Neural progenitor cell (in vitro differentiated cells): ENCODE measurements around the gene NUAK1. TPM values are rescaled to one million over a fixed set of nuclear protein-coding genes. Genes with fewer than 3 reads are reported as not detected.
A peak's percentile ranks its signal among the peaks of the same experiment; 100 is the strongest.

Experiments used
- DNase-seq: peaks from one replicate; pipeline ENCODE4 v3.0.0-alpha.2; 2016; ENCODE audit warnings: low spot score
- H2AFZ ChIP-seq: fragments of 200-600 bp; sonication (generic); replicated peaks from 2 replicates; pipeline ENCODE4 v1.6.1; 2016; ENCODE audit warnings: antibody characterized with exemption
- H3F3A ChIP-seq: fragments of 200-600 bp; sonication (generic); 2 replicates; pipeline ENCODE4 v1.6.1; 2016; ENCODE audit warnings: antibody characterized with exemption, low read depth
- H3K27ac ChIP-seq: fragments of 200-600 bp; sonication (generic); 2 replicates; pipeline ENCODE4 v1.5.1; 2016; ENCODE audit warnings: mild to moderate bottlenecking
- H3K27me3 ChIP-seq: fragments of 200-600 bp; sonication (generic); 2 replicates; pipeline ENCODE4 v1.6.1; 2016; ENCODE audit warnings: mild to moderate bottlenecking, moderate library complexity
- H3K36me3 ChIP-seq: fragments of 200-600 bp; sonication (generic); 2 replicates; pipeline ENCODE4 v1.5.1; 2016
- H3K4me1 ChIP-seq: fragments of 200-600 bp; sonication (generic); 2 replicates; pipeline ENCODE4 v1.6.1; 2016; ENCODE audit warnings: mixed run types
- H3K4me2 ChIP-seq: fragments of 200-600 bp; sonication (generic); 2 replicates; pipeline ENCODE4 v1.6.1; 2016
- H3K4me3 ChIP-seq: fragments of 200-600 bp; sonication (generic); 2 replicates; pipeline ENCODE4 v1.5.1; 2016
- H3K79me2 ChIP-seq: fragments of 200-600 bp; sonication (generic); 2 replicates; pipeline ENCODE4 v1.6.1; 2016; ENCODE audit warnings: low read depth
- H3K9ac ChIP-seq: fragments of 200-600 bp; sonication (generic); 2 replicates; pipeline ENCODE4 v1.6.1; 2016
- H3K9me3 ChIP-seq: fragments of 200-600 bp; sonication (generic); 2 replicates; pipeline ENCODE4 v1.5.1; 2016; ENCODE audit warnings: low read depth
- H4K20me1 ChIP-seq: fragments of 200-600 bp; sonication (generic); 2 replicates; pipeline ENCODE4 v1.6.1; 2016; ENCODE audit warnings: low read depth
- H3K27ac Mint-ChIP-seq: 3 replicates; pipeline ENCODE4 v1.8.0; 2021; ENCODE audit warnings: mixed read lengths
- H3K27me3 Mint-ChIP-seq: 2 replicates; pipeline ENCODE4 v1.8.0; 2022; ENCODE audit warnings: low read depth, mild to moderate bottlenecking, inconsistent platforms, moderate library complexity, mixed read lengths; ENCODE audit not compliant: insufficient read depth
- H3K36me3 Mint-ChIP-seq: 3 replicates; pipeline ENCODE4 v1.8.0; 2021; ENCODE audit warnings: mixed read lengths
- H3K4me1 Mint-ChIP-seq: 3 replicates; pipeline ENCODE4 v1.8.0; 2021; ENCODE audit warnings: mixed read lengths
- H3K4me3 Mint-ChIP-seq: 3 replicates; pipeline ENCODE4 v1.8.0; 2021; ENCODE audit warnings: mild to moderate bottlenecking, moderate library complexity, mixed read lengths
- H3K9me3 Mint-ChIP-seq: 3 replicates; pipeline ENCODE4 v1.8.0; 2020; ENCODE audit warnings: mixed read lengths
- EZH2 ChIP-seq: fragments of 200-600 bp; sonication (generic); IDR thresholded peaks from 2 replicates; pipeline ENCODE4 v1.6.1; 2017; ENCODE audit warnings: antibody characterized with exemption, mild to moderate bottlenecking, moderate library complexity
- EZH2phosphoT487 ChIP-seq: fragments of 200-600 bp; sonication (generic); IDR thresholded peaks from 2 replicates; pipeline ENCODE4 v1.6.1; 2017; ENCODE audit warnings: antibody characterized with exemption
- total RNA-seq: library from RNA; depleted of rRNA; stranded (reverse); fragments of >200 nt; gene quantifications from 2 replicates; pipeline ENCODE4 v1.2.3, GENCODE V29; 2015; ENCODE audit warnings: low replicate concordance
- TF ChIP-seq, protein P1 (sequence below): fragments of 200-600 bp; sonication (generic); IDR thresholded peaks from 2 replicates; pipeline ENCODE4 v1.5.1; 2017; ENCODE audit warnings: antibody characterized with exemption, mild to moderate bottlenecking

Gene NUAK1
- total RNA-seq, 1 donor from 2014 or later = 18.8 TPM

- DNase-seq = no peak
- no peak overlapping the region for H3K4me2 ChIP-seq
- no peak overlapping the region for H3K27ac Mint-ChIP-seq
- H3K4me1 ChIP-seq = peaks cover 39% of the 10 kb centered on the region
- TF ChIP-seq, protein P1, sequence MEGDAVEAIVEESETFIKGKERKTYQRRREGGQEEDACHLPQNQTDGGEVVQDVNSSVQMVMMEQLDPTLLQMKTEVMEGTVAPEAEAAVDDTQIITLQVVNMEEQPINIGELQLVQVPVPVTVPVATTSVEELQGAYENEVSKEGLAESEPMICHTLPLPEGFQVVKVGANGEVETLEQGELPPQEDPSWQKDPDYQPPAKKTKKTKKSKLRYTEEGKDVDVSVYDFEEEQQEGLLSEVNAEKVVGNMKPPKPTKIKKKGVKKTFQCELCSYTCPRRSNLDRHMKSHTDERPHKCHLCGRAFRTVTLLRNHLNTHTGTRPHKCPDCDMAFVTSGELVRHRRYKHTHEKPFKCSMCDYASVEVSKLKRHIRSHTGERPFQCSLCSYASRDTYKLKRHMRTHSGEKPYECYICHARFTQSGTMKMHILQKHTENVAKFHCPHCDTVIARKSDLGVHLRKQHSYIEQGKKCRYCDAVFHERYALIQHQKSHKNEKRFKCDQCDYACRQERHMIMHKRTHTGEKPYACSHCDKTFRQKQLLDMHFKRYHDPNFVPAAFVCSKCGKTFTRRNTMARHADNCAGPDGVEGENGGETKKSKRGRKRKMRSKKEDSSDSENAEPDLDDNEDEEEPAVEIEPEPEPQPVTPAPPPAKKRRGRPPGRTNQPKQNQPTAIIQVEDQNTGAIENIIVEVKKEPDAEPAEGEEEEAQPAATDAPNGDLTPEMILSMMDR = no peak
- TF ChIP-seq EZH2 = no peak
- TF ChIP-seq EZH2phosphoT487 = no peak
- no peaks in the 10 kb centered on the region for H3K9me3 ChIP-seq
- no peak overlapping the region for H3K4me3 ChIP-seq
- no peak overlapping the region for H3K9ac ChIP-seq
- no peaks in the 10 kb centered on the region for H3K9me3 Mint-ChIP-seq
- H3K36me3 Mint-ChIP-seq = peaks cover 8% of the 10 kb centered on the region
- H3K27ac ChIP-seq = no peak overlapping the region
- H3K79me2 ChIP-seq = peaks cover 74% of the 10 kb centered on the region
- H3K4me3 Mint-ChIP-seq = peak overlapping the region; percentile 99
- H2AFZ ChIP-seq = no peak overlapping the region
- peaks cover 77% of the 10 kb centered on the region for H3K4me1 Mint-ChIP-seq
- H3F3A ChIP-seq = peaks cover 14% of the 10 kb centered on the region
- no peaks in the 10 kb centered on the region for H3K36me3 ChIP-seq
- peaks cover 3% of the 10 kb centered on the region for H3K27me3 Mint-ChIP-seq
- peaks cover 17% of the 10 kb centered on the region for H3K27me3 ChIP-seq
- peaks cover 68% of the 10 kb centered on the region for H4K20me1 ChIP-seq
Observed at GRCh38 chr12:106134294-106134949, 4.3 kb downstream of the NUAK1 start.

- Histone ChIP-seq H3K36me3 (no peaks in the 10 kb centered on the region), H3K79me2 (peaks cover 73% of the 10 kb centered on the region), H3K9ac (no peak overlapping the region), H3K27me3 (peaks cover 17% of the 10 kb centered on the region), H4K20me1 (peaks cover 78% of the 10 kb centered on the region), H2AFZ (no peak overlapping the region), H3K4me1 (peaks cover 49% of the 10 kb centered on the region), H3K27ac (no peak overlapping the region), H3F3A (peaks cover 19% of the 10 kb centered on the region), H3K4me3 (no peak overlapping the region), H3K9me3 (no peaks in the 10 kb centered on the region), H3K4me2 (no peak overlapping the region)
- peaks cover 3% of the 10 kb centered on the region for H3K27me3 Mint-ChIP-seq
- H3K4me1 Mint-ChIP-seq = peaks cover 87% of the 10 kb centered on the region
- no peaks in the 10 kb centered on the region for H3K9me3 Mint-ChIP-seq
- peak; percentile 40 for DNase-seq
- H3K36me3 Mint-ChIP-seq = peaks cover 8% of the 10 kb centered on the region
- TF ChIP-seq EZH2phosphoT487 (no peak), EZH2 (no peak)
- TF ChIP-seq, protein P1 = no peak
- no peak overlapping the region for H3K27ac Mint-ChIP-seq
- H3K4me3 Mint-ChIP-seq = peak overlapping the region; percentile 72
Observed at GRCh38 chr12:106133136-106134087, 5.3 kb downstream of the NUAK1 start.

GRCh38 chr12:106132175-106133135, 6.3 kb downstream of the NUAK1 start:
- H3K27ac ChIP-seq = no peak overlapping the region
- H3K27me3 Mint-ChIP-seq = peaks cover 2% of the 10 kb centered on the region
- no peak overlapping the region for H3K9ac ChIP-seq
- peaks cover 8% of the 10 kb centered on the region for H3K36me3 Mint-ChIP-seq
- H3F3A ChIP-seq = peaks cover 10% of the 10 kb centered on the region
- H3K9me3 Mint-ChIP-seq = no peaks in the 10 kb centered on the region
- H3K27me3 ChIP-seq = peaks cover 10% of the 10 kb centered on the region
- no peaks in the 10 kb centered on the region for H3K36me3 ChIP-seq
- H2AFZ ChIP-seq = no peak overlapping the region
- DNase-seq = no peak
- TF ChIP-seq, protein P1 = no peak
- TF ChIP-seq EZH2phosphoT487 (no peak), EZH2 (no peak)
- H3K4me3 Mint-ChIP-seq = peak overlapping the region; percentile 68
- H3K4me3 ChIP-seq = no peak overlapping the region
- H3K79me2 ChIP-seq = peaks cover 72% of the 10 kb centered on the region
- H3K4me1 ChIP-seq = peaks cover 47% of the 10 kb centered on the region
- H3K9me3 ChIP-seq = no peaks in the 10 kb centered on the region
- peaks cover 95% of the 10 kb centered on the region for H3K4me1 Mint-ChIP-seq
- H4K20me1 ChIP-seq = peaks cover 79% of the 10 kb centered on the region
- H3K27ac Mint-ChIP-seq = peak overlapping the region; percentile 81
- no peak overlapping the region for H3K4me2 ChIP-seq
